Liver (tissue), 9 donors: ENCODE measurements around the gene SP1. TPM values are rescaled to one million over a fixed set of nuclear protein-coding genes. Genes with fewer than 3 reads are reported as not detected.

Experiments
- DNase-seq: peaks from one replicate; pipeline ENCODE4 v3.0.0-alpha.2; 2017; ENCODE audit warnings: low spot score
- H3K27ac ChIP-seq, 2 donors: one replicate each; pipeline ENCODE4 v1.7.0; 2013; ENCODE audit warnings: inconsistent platforms in 2 of 2, low read length in 2 of 2, control low read depth in 1 of 2, low read depth in 1 of 2, mild to moderate bottlenecking in 1 of 2
- H3K27me3 ChIP-seq, 4 donors: one replicate each; pipeline versions ENCODE4 v1.6.1 to v1.7.0; 2013; ENCODE audit warnings: low read length in 3 of 4, inconsistent platforms in 1 of 4, mild to moderate bottlenecking in 1 of 4, moderate library complexity in 1 of 4; ENCODE audit not compliant: control insufficient read depth in 4 of 4, insufficient read depth in 4 of 4
- H3K36me3 ChIP-seq, 4 donors: one replicate each; pipeline versions ENCODE4 v1.6.1 to v1.7.0; 2013; ENCODE audit warnings: low read length in 3 of 4, mild to moderate bottlenecking in 3 of 4, low read depth in 1 of 4, moderate library complexity in 1 of 4; ENCODE audit not compliant: control insufficient read depth in 4 of 4, insufficient read depth in 3 of 4
- H3K4me1 ChIP-seq, 4 donors: one replicate each; pipeline versions ENCODE4 v1.6.1 to v1.7.0; 2013; ENCODE audit warnings: low read length in 3 of 4, mild to moderate bottlenecking in 3 of 4, moderate library complexity in 1 of 4; ENCODE audit not compliant: control insufficient read depth in 4 of 4, insufficient read depth in 4 of 4
- H3K4me3 ChIP-seq, 3 donors: one replicate each; pipeline versions ENCODE4 v1.6.1 to v1.7.0; 2013; ENCODE audit warnings: low read length in 3 of 3, control low read depth in 1 of 3, low read depth in 1 of 3, mild to moderate bottlenecking in 1 of 3
- H3K9ac ChIP-seq, 2 donors: one replicate each; pipeline ENCODE4 v1.7.0; 2013; ENCODE audit warnings: low read length in 2 of 2, mild to moderate bottlenecking in 2 of 2, moderate library complexity in 2 of 2, control low read depth in 1 of 2, low read depth in 1 of 2
- H3K9me3 ChIP-seq, 4 donors: one replicate each; pipeline versions ENCODE4 v1.6.1 to v1.7.0; 2013; ENCODE audit warnings: low read length in 3 of 4; ENCODE audit not compliant: control insufficient read depth in 4 of 4
- EGR1 ChIP-seq, 2 donors: IDR thresholded peaks; 2 replicates each; pipeline ENCODE4 v1.6.1; 2016 to 2018; ENCODE audit warnings: antibody characterized with exemption in 2 of 2, low read depth in 2 of 2
- FOXA2 ChIP-seq: IDR thresholded peaks from 2 replicates; pipeline ENCODE4 v1.6.1; 2016; ENCODE audit warnings: antibody characterized with exemption
- GABPA ChIP-seq, 2 donors: IDR thresholded peaks in 1 of 2; conservative IDR thresholded peaks in 1 of 2; 2 replicates each; pipeline ENCODE4 v1.6.1; 2016; ENCODE audit warnings: antibody characterized with exemption in 2 of 2, mild to moderate bottlenecking in 1 of 2, moderate library complexity in 1 of 2
- HNF4A ChIP-seq, 2 donors: conservative IDR thresholded peaks; 2 replicates each; pipeline ENCODE4 v1.6.1; 2016; ENCODE audit warnings: antibody characterized with exemption in 2 of 2, mild to moderate bottlenecking in 2 of 2
- HNF4G ChIP-seq: IDR thresholded peaks from 2 replicates; pipeline ENCODE4 v1.6.1; 2016; ENCODE audit warnings: antibody characterized with exemption
- NR2F2 ChIP-seq: IDR thresholded peaks from 2 replicates; pipeline ENCODE4 v1.6.1; 2016; ENCODE audit warnings: antibody characterized with exemption
- RAD21 ChIP-seq, 2 donors: IDR thresholded peaks; 2 replicates each; pipeline ENCODE4 v1.6.1; 2016; ENCODE audit warnings: antibody characterized with exemption in 2 of 2, mild to moderate bottlenecking in 2 of 2
- RXRA ChIP-seq, 2 donors: IDR thresholded peaks; 2 replicates each; pipeline ENCODE4 v1.6.1; 2017 to 2018; ENCODE audit warnings: antibody characterized with exemption in 2 of 2, mild to moderate bottlenecking in 1 of 2
- TAF1 ChIP-seq: conservative IDR thresholded peaks from 2 replicates; pipeline ENCODE4 v1.6.1; 2016; ENCODE audit warnings: antibody characterized with exemption, mild to moderate bottlenecking
- YY1 ChIP-seq: IDR thresholded peaks from 2 replicates; pipeline ENCODE4 v1.6.1; 2016; ENCODE audit warnings: antibody characterized with exemption, mild to moderate bottlenecking
- WGBS: extraction: QIAGEN DNeasy Blood & Tissue Kit; methylation state at CpG from one replicate; pipeline ENCODE4 v1.1.7; 2013; 5-methylcytosine and 5-hydroxymethylcytosine counted together
- polyA plus RNA-seq, 2 donors: library from polyadenylated mRNA; stranded (reverse) in 1 of 2; unstranded in 1 of 2; fragments of 200-250 nt in 1 of 2; fragments of >200 nt in 1 of 2; fragmentation: Nextera tagmentation in 1 of 2; extraction: Ambion mirVana in 1 of 2; gene quantifications; one replicate each; pipeline versions ENCODE4 v1.2.1 to v1.2.3, GENCODE V29; 2013 to 2015
- total RNA-seq, 2 donors: library from RNA; depleted of rRNA; stranded (reverse); fragments of >200 nt; gene quantifications; one replicate each; pipeline ENCODE4 v1.2.3, GENCODE V29; 2014
- TF ChIP-seq, protein P1 (sequence below): IDR thresholded peaks from 2 replicates; pipeline ENCODE4 v1.6.1; 2016; ENCODE audit warnings: antibody characterized with exemption, mild to moderate bottlenecking
- TF ChIP-seq, protein P2 (sequence below): IDR thresholded peaks from 2 replicates; pipeline ENCODE4 v1.6.1; 2016; ENCODE audit warnings: antibody characterized with exemption
- TF ChIP-seq, protein P3 (sequence below): IDR thresholded peaks from 2 replicates; pipeline ENCODE4 v1.6.1; 2016; ENCODE audit warnings: antibody characterized with exemption
- TF ChIP-seq, protein P4 (sequence below): IDR thresholded peaks from 2 replicates; pipeline ENCODE4 v1.6.1; 2016; ENCODE audit warnings: antibody characterized with exemption
- donor health status: healthy.
- donor health status: healthy.
- donor health status: healthy.
- donor health status: healthy.
- donor health status: healthy.

Gene SP1
- total and polyA plus RNA-seq, 4 donors, result 3.8 to 36.5 (median 18.2) TPM

DNA sequence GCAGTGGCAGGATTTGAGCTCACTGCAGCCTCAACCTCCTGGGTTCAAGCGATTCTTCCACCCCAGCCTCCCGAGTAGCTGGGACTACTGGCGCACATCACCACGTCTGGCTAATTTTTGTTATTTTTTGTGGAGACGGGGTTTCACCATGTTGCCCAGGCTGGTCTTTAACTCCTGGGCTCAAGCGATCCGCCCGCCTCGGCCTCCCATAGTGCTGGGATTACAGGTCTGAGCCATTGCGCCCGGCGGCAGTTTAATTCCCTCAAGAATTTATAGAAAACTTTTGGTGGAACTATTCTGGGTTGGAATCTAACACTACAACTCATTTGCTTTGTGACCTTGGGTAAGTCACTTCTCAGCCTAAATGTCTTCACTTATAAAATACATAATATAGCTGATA is 1.8 kb upstream of the SP1 start (continued):
- TF ChIP-seq, protein P1, sequence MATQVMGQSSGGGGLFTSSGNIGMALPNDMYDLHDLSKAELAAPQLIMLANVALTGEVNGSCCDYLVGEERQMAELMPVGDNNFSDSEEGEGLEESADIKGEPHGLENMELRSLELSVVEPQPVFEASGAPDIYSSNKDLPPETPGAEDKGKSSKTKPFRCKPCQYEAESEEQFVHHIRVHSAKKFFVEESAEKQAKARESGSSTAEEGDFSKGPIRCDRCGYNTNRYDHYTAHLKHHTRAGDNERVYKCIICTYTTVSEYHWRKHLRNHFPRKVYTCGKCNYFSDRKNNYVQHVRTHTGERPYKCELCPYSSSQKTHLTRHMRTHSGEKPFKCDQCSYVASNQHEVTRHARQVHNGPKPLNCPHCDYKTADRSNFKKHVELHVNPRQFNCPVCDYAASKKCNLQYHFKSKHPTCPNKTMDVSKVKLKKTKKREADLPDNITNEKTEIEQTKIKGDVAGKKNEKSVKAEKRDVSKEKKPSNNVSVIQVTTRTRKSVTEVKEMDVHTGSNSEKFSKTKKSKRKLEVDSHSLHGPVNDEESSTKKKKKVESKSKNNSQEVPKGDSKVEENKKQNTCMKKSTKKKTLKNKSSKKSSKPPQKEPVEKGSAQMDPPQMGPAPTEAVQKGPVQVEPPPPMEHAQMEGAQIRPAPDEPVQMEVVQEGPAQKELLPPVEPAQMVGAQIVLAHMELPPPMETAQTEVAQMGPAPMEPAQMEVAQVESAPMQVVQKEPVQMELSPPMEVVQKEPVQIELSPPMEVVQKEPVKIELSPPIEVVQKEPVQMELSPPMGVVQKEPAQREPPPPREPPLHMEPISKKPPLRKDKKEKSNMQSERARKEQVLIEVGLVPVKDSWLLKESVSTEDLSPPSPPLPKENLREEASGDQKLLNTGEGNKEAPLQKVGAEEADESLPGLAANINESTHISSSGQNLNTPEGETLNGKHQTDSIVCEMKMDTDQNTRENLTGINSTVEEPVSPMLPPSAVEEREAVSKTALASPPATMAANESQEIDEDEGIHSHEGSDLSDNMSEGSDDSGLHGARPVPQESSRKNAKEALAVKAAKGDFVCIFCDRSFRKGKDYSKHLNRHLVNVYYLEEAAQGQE, result no peak
- TF ChIP-seq, protein P2, sequence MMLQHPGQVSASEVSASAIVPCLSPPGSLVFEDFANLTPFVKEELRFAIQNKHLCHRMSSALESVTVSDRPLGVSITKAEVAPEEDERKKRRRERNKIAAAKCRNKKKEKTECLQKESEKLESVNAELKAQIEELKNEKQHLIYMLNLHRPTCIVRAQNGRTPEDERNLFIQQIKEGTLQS, result no peak
- no peak for TF ChIP-seq RXRA (IDR thresholded peaks at IDR 0.05)

DNA sequence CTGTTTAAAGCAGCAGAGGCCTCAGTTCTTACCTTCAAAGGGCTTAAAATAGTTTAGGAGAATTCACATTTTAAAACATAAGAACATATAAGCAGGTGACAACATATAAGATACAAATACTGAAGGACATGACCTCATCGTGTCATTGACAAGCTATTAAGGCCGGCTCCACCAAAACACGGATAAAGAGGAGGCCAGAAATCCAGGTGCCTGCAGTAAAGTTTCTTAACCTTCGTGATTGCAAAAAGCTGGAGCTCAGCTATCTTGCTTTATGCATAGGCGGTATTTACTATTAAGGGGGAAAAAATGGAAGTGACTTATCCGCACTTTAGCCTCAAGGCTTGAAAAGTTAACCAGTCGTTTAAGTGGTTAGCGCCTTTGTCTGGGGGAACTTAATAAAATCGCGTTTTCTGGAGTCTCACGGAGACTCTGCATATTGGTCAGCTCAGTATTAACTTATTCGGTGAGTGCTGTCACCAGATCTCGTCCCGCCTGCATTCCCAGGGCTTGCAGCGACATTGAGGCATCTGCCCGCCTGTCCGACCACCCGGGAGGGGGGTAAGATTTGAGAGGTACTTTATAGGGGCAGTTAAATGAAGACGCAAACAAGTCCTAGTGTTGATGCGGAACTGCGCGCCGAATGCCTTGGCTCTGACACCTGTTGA is 1.1 kb upstream of the SP1 start:
- H3K27me3 ChIP-seq, result no peaks in the 10 kb centered on the region
- TF ChIP-seq RAD21 (IDR thresholded peaks at IDR 0.05) (no peak), GABPA (IDR thresholded peaks at IDR 0.05 in 1 of 2, conservative IDR thresholded peaks at IDR 0.05 in 1 of 2) (no peak), RXRA (IDR thresholded peaks at IDR 0.05) (no peak), EGR1 (IDR thresholded peaks at IDR 0.05; ENCODE audit: low read depth in 2 of 2) (no peak), FOXA2 (no peak), HNF4G (no peak), YY1 (no peak), TAF1 (no peak), NR2F2 (no peak), HNF4A (conservative IDR thresholded peaks at IDR 0.05) (no peak)
- TF ChIP-seq, protein P2, result no peak
- TF ChIP-seq, protein P3, sequence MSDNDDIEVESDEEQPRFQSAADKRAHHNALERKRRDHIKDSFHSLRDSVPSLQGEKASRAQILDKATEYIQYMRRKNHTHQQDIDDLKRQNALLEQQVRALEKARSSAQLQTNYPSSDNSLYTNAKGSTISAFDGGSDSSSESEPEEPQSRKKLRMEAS, result no peak
- TF ChIP-seq, protein P4, sequence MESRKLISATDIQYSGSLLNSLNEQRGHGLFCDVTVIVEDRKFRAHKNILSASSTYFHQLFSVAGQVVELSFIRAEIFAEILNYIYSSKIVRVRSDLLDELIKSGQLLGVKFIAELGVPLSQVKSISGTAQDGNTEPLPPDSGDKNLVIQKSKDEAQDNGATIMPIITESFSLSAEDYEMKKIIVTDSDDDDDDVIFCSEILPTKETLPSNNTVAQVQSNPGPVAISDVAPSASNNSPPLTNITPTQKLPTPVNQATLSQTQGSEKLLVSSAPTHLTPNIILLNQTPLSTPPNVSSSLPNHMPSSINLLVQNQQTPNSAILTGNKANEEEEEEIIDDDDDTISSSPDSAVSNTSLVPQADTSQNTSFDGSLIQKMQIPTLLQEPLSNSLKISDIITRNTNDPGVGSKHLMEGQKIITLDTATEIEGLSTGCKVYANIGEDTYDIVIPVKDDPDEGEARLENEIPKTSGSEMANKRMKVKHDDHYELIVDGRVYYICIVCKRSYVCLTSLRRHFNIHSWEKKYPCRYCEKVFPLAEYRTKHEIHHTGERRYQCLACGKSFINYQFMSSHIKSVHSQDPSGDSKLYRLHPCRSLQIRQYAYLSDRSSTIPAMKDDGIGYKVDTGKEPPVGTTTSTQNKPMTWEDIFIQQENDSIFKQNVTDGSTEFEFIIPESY, result no peak
- TF ChIP-seq, protein P1, result no peak
- H3K4me3 ChIP-seq, result peak overlapping the region; percentile 53 to 69 (median 57)
- H3K27ac ChIP-seq, result peak overlapping the region; percentile 94 to 95
- H3K9ac ChIP-seq, result peak overlapping the region; percentile 62 to 90
- no peak for DNase-seq
- peaks cover 2 to 20% (median 13%) of the 10 kb centered on the region in 4 donors for H3K36me3 ChIP-seq
- 13% methylated on average over 23 of the region's 23 CpGs for WGBS
- no peaks in the 10 kb centered on the region for H3K9me3 ChIP-seq
- H3K4me1 ChIP-seq, result peaks cover 10 to 38% (median 32%) of the 10 kb centered on the region in 4 donors
